ENCODE data around the gene LY6G6C. TPM values are rescaled to one million over a fixed set of nuclear protein-coding genes. Genes with fewer than 3 reads are reported as not detected.
A peak's percentile ranks its signal among the peaks of the same experiment; 100 is the strongest.

LY6G6C gene
- total RNA-seq, 1 donor from 2014 or later = 1.3 TPM

- H3K9me3 Mint-ChIP-seq = no peaks in the 10 kb centered on the region
- no peak for DNase-seq (ENCODE audit: low spot score in 2 of 2, unreplicated experiment in 2 of 2)
- no peak for TF ChIP-seq CTCF (IDR thresholded peaks at IDR 0.05; ENCODE audit: unreplicated experiment)
- H3K27ac Mint-ChIP-seq = no peak overlapping the region
- no peak overlapping the region for H3K4me3 Mint-ChIP-seq
- peaks cover 15% of the 10 kb centered on the region for H3K4me1 Mint-ChIP-seq
- no peaks in the 10 kb centered on the region for H3K27me3 Mint-ChIP-seq (ENCODE audit: low read depth)
- no peaks in the 10 kb centered on the region for H3K36me3 Mint-ChIP-seq
Observed at GRCh38 chr6:31705931-31706330, 15.6 kb downstream of the LY6G6C start.

- Mint-ChIP-seq H3K27me3 (ENCODE audit: low read depth) (no peaks in the 10 kb centered on the region), H3K4me1 (peaks cover 19% of the 10 kb centered on the region), H3K4me3 (peak within 1 kb of the TSS; percentile 97), H3K9me3 (no peaks in the 10 kb centered on the region), H3K36me3 (peaks cover under 1% of the 10 kb centered on the region), H3K27ac (peak within 1 kb of the TSS; percentile 99)
- no peak for TF ChIP-seq CTCF (IDR thresholded peaks at IDR 0.05; ENCODE audit: unreplicated experiment)
- peak; percentile 94 to 98 for DNase-seq (ENCODE audit: low spot score in 2 of 2, unreplicated experiment in 2 of 2)
Observed at GRCh38 chr6:31702819-31703716, 18.5 kb downstream of the LY6G6C start, which contains the start of gene ABHD16A. Gene ABHD16A, minus strand, starts transcription at chr6:31703324. Its CDS starts 43 bp downstream, at chr6:31703281.

- peak overlapping the region; percentile 99 for H3K27ac Mint-ChIP-seq
- peaks cover 2% of the 10 kb centered on the region for H3K36me3 Mint-ChIP-seq
- no peaks in the 10 kb centered on the region for H3K9me3 Mint-ChIP-seq
- H3K27me3 Mint-ChIP-seq (ENCODE audit: low read depth) = no peaks in the 10 kb centered on the region
- TF ChIP-seq CTCF (IDR thresholded peaks at IDR 0.05; ENCODE audit: unreplicated experiment) = no peak
- DNase-seq (ENCODE audit: low spot score in 2 of 2, unreplicated experiment in 2 of 2) = no peak
- H3K4me3 Mint-ChIP-seq = peak overlapping the region; percentile 97
- H3K4me1 Mint-ChIP-seq = peaks cover 22% of the 10 kb centered on the region
Observed at GRCh38 chr6:31702405-31702818, 19.1 kb downstream of the LY6G6C start.

- no peak for TF ChIP-seq CTCF (IDR thresholded peaks at IDR 0.05; ENCODE audit: unreplicated experiment)
- peaks cover 6% of the 10 kb centered on the region for H3K36me3 Mint-ChIP-seq
- peak overlapping the region; percentile 99 for H3K27ac Mint-ChIP-seq
- peaks cover 26% of the 10 kb centered on the region for H3K4me1 Mint-ChIP-seq
- DNase-seq (ENCODE audit: low spot score in 2 of 2, unreplicated experiment in 2 of 2) = no peak
- H3K4me3 Mint-ChIP-seq = peak overlapping the region; percentile 97
- no peaks in the 10 kb centered on the region for H3K9me3 Mint-ChIP-seq
- no peaks in the 10 kb centered on the region for H3K27me3 Mint-ChIP-seq (ENCODE audit: low read depth)
Observed at GRCh38 chr6:31701666-31702404, 19.7 kb downstream of the LY6G6C start.

- no peaks in the 10 kb centered on the region for H3K27me3 Mint-ChIP-seq (ENCODE audit: low read depth)
- peak overlapping the region; percentile 97 for H3K4me3 Mint-ChIP-seq
- peak overlapping the region; percentile 19 for H3K27ac Mint-ChIP-seq
Observed at GRCh38 chr6:31700740-31701401, 20.7 kb downstream of the LY6G6C start.

More at GRCh38 chr6:31700740-31701401, 20.7 kb downstream of the LY6G6C start:
- TF ChIP-seq CTCF (IDR thresholded peaks at IDR 0.05; ENCODE audit: unreplicated experiment) = no peak
- Mint-ChIP-seq H3K4me1 (peaks cover 28% of the 10 kb centered on the region), H3K36me3 (peaks cover 6% of the 10 kb centered on the region), H3K9me3 (no peaks in the 10 kb centered on the region)
- no peak for DNase-seq (ENCODE audit: low spot score in 2 of 2, unreplicated experiment in 2 of 2)
